GM21381 (cell line): Measurements from ENCODE around the gene YTHDC2.
A peak's percentile ranks its signal among the peaks of the same experiment; 100 is the strongest.

ENCODE experiments used
- ATAC-seq: cut with Tn5 transposase; IDR thresholded peaks from one replicate; pipeline ENCODE4 v1.9.1; 2021; ENCODE audit warnings: mild to moderate bottlenecking, moderate library complexity; ENCODE audit not compliant: unreplicated experiment

Gene YTHDC2

DNA sequence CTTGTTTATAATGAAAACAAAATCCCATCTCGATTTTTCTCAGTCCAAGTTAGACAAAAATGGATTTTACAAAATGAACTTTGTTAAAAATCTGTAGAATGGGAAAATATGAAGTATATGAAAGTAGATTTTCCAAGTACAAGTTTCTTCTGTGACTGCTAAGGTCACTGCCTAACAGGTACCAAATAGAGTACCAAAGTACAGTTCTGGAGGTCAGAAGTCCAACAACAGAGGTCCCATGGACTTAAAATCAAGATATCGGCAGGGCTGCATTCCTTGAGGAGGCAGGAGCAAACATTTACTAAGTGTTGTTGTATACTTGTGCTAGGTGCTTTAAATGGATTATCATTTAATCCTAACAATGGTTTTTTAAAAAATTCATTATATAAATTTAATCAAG is 5.9 kb downstream of the YTHDC2 start:
- ATAC-seq, result no peak

DNA sequence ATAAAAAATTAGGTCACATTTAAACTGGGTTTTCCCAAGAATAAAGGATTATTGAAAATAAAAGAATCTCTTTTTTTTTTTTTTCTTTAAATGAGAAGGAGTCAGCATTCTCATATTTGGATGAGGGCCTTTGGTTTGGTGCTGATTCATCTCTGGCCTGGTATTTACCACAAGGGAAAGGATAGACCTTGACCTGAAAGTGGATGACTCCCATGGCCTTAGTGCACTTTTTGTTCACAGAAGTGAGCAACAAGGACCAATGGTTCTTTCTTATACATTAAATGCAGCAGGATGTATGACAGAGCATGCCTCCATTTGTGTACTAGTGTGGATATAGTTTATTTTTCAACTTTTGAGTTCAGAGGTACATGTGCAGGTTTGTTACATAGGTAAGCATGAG is 6.9 kb downstream of the YTHDC2 start:
- ATAC-seq, result peak; percentile 68

DNA sequence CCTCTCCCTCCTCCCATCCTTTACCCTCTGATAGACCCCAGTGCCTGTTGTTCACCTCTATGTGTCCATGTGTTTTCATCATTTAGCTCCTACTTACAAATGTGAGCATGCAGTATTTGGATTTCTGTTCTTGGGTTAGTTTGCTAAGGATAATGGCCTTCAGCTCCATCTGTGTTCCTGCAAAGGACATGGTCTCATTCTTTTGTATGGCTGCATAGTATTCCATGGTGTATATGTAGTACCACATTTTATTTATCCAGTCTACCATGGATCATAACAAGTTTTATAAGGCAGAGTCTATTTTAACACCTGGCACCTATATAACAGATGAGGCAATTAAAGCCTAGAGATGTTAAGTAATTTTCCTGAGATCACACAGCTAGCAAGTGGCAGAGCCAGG is 7.4 kb downstream of the YTHDC2 start:
- peak; percentile 5 for ATAC-seq

DNA sequence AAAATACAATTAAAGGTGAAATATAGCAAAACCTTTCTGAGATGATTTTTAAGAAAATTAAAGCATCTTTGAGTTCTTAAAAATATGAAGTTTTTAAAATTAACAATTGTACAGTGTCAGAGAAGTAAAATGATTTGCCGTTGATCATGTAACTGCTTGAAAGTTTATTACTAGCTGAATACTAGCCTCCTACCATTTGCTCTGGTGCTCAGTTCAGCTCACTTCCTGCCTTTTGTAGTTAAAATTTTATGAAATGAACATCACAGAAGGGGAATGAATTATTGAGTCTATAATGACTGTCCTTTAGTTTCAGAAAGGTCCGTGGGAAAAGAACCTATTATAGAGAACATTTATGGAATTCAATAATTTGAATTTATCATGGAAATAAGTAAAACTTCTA is 9.7 kb downstream of the YTHDC2 start:
- ATAC-seq, result no peak

DNA sequence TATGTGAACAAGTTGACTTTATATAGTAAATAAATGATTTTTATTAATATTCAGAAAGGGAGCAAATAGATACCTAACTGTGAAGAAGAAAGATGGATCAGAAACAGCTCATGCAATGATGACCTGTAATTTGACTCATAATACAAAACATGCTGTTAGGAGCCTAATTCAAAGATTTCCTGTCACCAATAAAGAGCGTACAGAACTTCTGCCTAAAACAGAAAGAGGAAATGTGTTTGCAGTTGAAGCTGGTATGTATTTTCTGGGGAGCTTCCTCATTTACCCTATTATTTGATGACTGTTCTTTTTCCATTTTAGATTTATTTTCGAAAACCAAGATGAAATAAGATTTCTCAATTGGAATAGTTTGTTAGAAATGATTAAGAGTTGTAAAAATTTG is 11.4 kb downstream of the YTHDC2 start:
- peak; percentile 64 for ATAC-seq

DNA sequence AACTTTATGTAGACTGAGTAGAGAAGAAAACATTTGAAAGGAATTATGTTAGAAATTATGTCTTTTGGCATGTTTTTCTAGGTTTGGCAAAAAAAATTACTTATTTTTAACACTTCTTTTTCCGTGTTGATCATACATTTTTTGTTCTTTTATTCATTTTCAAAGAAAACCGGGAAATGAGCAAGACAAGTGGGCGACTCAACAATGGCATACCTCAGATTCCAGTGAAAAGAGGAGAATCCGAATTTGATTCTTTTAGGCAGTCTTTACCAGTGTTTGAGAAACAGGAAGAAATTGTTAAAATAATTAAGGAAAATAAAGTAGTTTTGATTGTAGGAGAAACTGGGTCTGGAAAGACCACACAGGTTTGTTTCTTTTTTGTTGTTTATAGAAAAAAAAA is 12.9 kb downstream of the YTHDC2 start:
- no peak for ATAC-seq

DNA sequence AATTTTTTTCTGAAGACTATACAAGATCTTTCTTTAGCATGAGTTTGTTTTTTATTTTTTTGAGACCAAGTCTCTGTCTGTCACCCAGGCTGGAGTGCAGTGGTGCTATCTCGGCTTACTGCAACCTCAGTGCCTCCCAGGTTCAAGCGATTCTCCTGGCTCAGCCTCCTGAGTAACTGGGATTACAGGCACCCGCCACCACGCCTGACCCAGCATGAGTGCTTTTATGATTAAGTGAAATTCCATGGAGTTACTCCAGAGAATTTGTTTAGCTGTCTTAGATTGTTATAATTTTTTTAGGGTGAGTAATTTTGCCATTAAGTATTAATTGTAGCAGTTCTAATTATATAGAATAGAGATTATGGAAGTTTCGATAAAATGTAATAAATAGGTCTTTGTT is 14.3 kb downstream of the YTHDC2 start:
- ATAC-seq, result no peak

DNA sequence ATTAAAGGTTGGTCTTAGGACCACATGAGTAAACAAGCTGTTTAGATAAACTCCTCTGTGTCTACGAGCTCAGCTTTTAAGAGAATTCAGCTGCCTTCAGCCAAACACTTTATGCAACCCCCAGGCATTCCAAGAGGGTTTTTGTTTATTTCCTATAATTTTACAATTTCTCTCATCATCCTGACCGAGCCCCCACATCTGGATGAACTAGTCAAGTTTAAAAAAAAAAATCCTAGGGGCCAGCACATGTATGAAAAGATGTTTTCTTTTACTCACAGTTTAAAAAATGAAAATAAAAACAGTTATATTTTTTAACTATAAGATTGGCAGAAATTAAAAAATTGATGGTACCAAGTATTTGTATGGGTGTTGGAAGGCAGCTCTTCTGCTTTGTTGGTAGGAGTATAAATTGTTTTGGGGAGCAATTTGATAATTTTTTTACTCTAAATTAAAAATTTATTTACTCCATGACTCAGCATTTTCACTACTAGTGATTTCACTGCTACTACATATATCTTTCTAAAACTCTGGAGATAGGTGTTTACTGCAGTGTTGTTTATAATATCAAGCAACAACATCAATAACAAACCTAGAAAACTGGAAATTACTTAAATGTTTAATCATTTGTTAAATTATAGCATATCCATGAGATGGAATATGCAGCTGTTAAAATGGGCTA is 18.1 kb downstream of the YTHDC2 start:
- no peak for ATAC-seq

DNA sequence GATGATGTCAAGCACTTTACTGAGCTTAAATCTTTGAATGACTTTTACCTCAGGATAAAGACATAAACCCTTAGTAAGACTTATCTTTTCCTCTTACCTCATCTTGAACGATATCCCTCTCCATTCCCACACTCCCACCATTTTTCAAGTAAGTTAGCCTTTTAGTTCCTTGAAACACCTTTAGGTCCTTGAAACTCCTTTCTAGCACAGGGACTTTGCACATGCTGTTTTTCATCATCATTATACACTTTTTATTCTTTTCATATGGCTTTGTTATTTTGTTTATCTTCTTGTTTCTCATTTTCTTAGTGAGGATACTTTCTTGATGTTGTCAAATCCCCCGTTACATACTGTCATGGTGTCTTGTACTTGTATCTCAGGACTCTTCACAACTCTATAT is 24.8 kb downstream of the YTHDC2 start:
- no peak for ATAC-seq

DNA sequence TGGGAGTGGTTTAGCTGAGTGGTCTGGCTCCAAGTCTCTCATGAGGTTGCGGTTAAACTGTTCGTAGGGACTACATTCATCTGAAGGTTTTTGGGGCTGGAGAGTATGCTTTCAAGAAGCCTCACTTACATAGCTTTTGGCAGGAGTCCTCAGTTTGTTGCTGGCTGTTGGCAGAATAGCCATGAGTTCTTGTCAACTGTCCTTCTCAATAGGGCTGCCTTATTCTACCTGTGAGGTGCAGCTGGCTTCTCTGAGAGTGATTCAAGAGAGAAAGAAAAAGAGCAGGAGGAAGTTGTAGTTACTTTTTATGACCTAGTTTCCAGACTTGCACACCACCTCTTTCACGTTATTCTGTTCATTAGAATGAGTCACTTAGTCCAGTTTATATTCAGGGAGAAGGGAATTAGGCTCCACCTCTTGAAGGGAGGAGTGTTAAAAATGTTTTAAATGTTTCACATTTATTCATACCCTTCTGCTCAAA is 33.2 kb downstream of the YTHDC2 start:
- no peak for ATAC-seq

DNA sequence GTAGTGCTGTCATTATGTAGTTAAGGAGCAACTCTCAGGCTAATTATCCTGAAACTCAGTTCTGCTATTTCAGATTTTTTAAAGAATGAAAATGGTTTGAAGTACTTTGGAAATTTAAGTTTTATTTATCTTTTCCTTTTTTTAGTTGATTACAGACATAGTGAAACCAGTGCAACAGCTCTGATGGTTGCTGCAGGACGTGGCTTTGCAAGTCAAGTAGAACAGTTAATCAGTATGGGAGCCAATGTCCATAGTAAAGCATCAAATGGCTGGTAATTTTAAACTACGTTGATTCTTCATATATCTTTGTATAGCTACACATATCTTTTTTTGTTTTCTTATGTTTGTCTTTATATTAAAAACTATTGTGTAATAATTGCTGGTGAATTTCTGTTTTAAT is 34.9 kb downstream of the YTHDC2 start:
- ATAC-seq, result peak; percentile 70

DNA sequence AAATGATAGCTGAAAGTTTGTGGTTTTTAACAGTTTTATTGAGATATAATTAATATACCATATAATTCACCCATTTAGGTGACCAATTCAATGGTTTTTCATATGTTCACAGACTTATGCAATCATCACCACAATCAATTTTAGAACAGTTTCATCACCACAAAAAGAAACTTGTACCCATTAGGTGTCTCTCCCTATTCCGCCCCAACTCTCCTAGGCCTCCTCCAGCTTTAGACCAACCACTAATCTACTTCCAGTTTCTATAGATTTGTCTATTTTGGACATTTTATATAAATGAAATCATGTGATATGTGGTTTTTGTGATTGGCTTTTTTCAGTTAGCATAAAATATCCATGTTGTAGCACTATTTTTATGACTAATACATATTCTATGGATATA is 38.6 kb downstream of the YTHDC2 start:
- no peak for ATAC-seq

DNA sequence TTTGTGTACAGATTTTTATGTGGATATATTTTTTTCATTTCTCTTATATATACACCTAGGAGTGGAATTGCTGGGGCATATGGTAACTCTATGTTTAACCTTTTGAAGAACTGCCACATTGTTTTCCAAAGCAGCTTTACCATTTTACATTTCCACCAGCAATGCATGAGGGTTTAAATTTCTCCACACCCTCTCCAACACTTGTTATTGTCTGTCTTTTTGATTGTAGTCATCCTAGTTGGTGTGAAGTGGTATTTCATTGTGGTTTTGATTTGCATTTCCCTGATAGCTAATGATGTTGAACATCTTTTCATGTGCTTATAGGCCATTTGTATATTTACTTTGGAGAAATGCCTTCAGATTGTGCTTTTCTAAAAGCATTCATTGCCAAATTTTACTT is 39.1 kb downstream of the YTHDC2 start:
- ATAC-seq, result no peak

DNA sequence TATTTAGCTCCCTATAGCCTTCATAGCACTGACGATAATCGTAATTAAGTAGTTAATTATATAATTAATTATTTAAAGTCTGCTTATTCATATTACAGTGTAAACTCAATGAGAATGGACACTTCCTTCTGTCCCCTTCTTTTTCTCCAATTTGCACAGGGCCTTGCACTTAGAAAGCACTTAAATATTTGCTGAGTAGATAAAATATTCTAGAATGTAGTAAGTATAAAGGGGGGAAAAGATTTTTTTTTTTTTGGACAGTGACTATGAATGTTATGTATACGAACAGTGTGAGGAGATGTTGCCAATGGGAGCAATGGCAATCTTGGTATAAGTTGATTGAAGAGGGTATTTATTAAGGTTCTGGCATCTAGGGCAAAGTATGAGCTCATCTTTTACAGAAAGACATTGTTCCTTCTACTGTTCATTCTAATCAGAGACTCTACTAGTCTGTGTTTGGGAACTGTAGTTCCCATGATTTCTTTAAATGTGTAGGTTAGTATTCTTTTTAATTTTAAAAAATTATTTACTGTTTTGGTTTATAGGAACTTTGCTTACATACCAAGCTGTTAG is 49.4 kb downstream of the YTHDC2 start:
- no peak for ATAC-seq

DNA sequence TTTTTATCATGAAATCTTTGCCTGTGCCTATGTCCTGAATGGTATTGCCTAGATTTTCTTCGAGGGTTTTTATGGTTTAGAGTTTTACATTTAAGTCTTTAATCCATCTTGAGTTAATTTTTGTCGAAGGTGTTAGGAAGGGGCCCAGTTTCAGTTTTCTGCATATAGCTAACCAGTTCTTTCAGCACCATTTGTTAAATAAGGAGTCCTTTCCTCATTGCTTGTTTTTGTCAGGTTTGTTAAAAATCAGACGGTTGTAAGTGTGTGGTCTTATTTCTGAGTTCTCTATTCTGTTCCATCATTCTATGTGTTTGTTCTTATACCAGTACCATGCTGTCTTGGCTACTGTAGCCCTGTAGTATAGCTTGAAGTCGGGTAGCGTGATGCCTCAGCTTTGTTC is 55.9 kb downstream of the YTHDC2 start:
- no peak for ATAC-seq

DNA sequence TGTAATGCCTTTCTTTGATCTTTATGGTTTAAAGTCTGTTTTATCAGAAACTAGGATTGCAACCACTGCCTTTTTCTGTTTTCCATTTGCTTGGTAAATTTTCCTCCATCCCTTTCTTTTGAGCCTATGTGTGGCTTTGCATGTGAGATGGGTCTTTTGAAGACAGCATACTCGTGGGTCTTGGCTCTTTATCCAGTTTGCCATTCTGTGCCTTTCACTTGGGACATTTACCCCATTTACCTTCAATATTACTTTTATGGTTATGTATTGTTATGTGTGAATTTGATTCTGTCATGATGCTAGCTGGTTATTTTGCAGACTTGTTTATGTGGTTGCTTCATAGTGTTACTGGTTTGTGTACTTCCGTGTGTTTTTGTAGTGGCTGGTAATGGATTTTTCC is 59.2 kb downstream of the YTHDC2 start:
- ATAC-seq, result no peak

DNA sequence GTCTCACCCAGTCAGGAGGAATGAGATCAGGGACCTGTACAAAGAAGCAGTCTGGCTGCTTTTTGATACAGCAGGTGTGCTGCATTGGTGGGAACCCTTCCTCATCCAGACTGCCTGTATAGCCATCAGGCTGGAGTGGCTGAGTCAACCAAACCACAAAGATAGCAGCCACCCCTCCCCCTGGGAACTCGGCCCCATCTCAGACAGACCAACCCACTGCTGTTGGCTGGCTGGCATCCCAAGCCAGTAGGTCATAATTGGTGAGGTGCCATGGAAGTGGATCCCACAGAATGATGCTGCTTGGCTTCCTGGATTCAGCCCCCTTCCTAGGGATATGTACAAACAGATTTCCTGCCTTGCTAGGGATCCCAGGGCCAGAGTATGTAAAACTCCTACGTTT is 60.9 kb downstream of the YTHDC2 start:
- ATAC-seq, result no peak

DNA sequence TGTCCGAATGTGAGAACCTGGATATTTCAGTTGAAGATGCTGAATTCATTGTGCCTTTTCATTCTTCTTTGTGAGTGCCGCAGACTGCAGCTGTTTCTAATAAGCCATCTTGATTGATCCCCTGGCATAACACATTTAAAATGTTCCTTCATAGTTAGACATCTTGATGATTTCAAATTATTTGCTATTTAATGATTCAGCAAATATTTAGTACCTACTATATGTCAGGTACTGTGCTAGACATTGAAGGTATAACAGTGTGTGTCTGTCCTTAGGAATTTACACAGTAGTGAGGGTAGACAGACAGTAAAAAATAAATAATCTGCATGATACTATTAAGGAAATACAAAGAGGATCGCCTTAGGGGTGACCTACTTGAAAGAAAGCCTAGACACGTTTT is 61.6 kb downstream of the YTHDC2 start:
- ATAC-seq, result no peak

DNA sequence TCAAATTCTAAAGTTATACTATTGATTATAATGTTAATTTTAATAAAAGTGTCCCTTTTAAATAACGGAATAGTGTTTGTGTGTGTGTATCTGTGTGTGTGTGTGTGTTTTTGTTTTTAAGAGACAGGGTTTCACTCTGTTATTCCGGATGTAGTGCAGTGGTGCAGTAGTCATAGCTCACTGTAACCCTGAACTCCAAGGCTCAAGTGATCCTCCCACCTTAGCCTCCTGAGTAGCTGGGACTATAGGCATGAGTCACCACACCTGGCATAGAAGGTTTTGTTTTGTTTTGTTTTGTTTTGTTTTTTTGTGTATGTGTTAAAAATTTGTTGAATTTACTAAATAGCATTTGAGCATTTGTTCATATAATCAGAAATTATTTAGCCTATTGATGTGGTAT is 64.6 kb downstream of the YTHDC2 start:
- no peak for ATAC-seq

DNA sequence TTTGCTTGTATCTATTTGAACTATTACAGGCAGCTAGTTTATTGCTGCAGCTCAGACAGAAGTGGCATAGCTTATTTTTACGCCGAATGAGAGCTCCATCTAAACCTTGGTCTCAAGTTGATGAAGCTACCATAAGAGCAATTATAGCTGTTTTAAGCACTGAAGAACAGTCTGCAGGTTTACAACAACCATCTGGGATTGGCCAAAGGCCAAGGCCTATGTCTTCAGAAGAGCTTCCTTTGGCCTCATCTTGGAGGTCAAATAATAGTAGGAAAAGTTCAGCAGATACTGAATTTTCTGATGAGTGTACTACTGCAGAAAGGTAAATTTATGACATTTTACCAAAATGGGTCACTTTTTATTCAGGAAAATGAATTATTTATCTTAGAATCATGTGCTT is 67.9 kb downstream of the YTHDC2 start:
- ATAC-seq, result no peak

DNA sequence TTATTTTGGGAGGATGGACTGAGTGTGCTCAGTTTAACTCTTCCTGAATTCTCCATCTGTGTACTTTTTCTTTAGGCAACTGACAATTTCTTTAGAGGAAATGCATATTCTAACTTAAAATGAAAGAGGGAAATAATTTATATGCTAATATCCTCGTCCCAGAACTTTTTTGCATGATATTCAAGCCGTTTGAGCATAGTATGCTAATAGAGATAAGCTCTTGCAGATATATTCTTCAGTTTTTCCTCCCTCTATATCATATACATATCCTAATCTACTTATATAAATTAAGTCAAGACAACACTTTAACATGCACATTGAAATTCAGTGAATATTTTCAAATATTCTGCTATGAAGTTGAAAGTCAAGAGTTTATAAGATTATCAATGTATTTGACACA is 84.7 kb downstream of the YTHDC2 start:
- ATAC-seq, result no peak

DNA sequence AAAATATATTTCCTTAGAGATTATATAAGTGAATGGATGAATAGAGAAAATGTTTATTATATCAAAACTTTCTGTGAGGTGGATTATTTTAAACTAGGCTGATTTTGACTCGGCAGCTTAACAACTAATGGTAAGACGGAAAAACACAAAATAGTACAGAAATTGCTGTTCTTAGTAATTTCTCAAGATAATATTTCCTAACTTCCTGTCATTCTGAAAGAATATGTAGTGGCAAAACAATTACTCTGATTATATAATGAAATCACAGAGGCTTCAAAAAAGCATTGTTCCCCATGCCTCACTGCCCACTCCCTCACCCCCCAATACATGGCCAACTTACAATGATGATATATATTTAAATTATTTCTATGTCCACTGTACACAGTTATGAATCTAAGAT is 85.4 kb downstream of the YTHDC2 start:
- no peak for ATAC-seq
